Measurements from ENCODE around the gene SLC12A7.
"Not testable (repeated sequence)": the region's sequence is repeated elsewhere in the genome, so short reads cannot be mapped to it uniquely, and the experiment has no call there.

The SLC12A7 gene

DNA sequence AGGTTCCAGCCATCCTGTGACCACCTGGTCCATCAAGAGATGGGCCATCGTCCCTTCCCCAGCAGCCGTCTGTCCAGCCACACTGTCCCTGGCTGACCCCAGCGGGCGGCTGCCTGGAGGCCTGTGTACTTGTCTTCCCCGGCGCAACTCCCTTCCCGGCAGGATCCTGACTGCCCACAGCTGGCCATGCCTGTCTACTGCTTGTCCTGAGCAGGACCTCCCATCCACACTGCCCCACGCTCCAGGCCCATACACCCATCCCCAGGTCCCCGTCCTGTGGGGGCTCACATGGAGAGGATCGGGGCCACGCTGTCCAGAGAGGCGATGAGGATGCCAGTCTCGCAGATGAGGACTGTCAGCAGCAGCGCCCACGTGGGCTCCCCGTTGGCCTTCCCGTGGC is 35.5 kb downstream of the SLC12A7 start:
- no peak for DNase-seq

- no peak for DNase-seq
Measured at GRCh38 chr5:1075931-1076330, 35.9 kb downstream of the SLC12A7 start.

DNA sequence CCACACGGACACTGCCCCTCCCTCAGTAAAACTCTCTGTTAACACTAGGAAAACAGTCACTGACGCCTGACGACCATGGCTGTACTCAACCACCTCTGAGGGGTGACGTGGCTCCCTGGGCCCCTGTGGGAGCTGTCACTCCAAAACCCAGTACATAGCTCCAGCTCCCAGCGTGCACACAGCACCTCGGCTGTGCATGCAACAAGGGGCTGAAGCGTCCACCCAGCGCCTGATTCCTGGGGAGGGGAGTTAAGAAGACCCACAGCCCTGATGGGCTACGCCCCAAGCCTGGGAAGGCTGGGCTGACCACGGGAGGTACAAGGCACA is 36.3 kb downstream of the SLC12A7 start:
- DNase-seq = no peak

- no peak for DNase-seq
Measured at GRCh38 chr5:1074816-1075554, 36.9 kb downstream of the SLC12A7 start.

DNA sequence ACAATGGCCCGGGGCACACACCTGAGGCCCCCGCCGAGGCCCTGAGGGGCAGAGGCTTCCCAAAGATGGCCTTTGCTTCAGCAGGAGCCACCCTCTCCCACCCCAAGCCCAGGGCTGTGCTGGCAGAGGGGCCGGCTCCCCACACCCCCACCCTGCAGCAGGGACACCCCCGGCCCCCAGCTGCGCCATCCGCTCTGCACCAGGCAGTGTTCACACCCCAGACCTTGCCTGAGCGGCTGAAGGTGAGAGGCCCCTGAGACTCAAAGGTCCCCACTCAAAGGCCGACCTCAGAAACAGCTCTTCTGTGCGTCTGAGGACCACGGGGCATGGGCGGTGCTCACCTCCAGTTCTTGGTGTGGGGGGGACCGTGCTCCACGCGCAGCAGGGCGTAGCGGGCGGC is 37.6 kb downstream of the SLC12A7 start:
- no peak for DNase-seq

DNA sequence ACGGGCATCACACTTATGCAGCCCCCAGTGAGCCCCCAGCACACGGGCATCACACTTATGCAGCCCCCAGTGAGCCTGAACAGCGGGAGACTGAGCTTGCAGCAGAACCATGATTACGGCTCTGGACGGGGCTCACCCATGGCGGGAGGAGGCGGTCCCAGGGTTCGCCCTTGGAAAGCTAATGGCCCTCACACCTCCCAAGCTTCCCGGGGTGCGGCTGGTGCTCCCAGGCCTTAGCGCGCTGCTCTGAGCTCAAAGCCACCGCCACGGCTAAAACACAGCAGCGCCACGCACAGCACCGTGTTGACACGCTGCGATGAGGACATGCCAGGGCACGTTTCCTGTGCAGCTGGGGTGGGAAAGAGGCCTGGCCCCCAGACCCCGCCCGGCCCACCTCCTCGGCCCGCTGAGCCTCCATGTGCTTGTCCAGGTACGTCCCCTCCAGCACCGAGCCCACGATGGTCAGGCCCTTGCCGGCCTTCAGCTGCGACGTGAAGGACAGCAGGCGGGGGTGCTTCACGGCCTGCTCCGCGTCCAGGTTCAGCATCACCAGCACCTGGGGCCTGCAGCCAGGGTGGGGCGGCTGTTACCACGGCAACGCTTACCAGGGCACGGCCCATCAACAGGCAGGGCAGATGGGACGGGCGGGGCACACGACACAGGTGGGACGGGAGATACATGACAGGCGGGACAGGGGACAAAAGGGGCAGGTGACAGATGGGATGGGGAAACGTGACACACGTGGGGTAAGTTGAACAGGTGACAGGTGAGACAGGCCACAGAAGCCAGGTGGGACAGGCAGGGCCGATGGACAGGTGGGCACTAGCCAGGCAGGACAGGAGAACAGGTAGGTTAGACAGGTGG is 38.4 kb downstream of the SLC12A7 start:
- DNase-seq = no peak

DNA sequence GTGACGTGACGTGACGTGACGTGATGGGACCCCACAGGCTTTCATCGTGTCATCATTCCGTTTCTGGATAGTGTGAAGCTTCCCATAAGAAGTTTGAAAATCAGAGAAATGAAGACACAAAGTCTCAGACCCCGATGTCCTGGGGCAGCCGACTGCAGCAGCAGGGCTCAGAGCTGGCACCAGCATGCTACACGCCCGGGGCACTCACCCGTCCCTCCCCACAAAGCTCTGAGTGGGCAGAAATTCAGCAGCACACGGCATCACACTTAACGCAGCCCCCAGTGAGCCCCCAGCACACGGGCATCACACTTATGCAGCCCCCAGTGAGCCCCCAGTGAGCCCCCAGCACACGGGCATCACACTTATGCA is 42.2 kb downstream of the SLC12A7 start:
- DNase-seq = no peak

- DNase-seq = no peak
Measured at GRCh38 chr5:1068895-1069719, 42.8 kb downstream of the SLC12A7 start.

GRCh38 chr5:1068204-1068894 is 43.5 kb downstream of the SLC12A7 start:
- no peak for DNase-seq

- DNase-seq = no peak
Measured at GRCh38 chr5:1067141-1068121, 44.4 kb downstream of the SLC12A7 start.

- no peak for DNase-seq
Measured at GRCh38 chr5:1066676-1067075, 45.2 kb downstream of the SLC12A7 start.

GRCh38 chr5:1065891-1066650 is 45.8 kb downstream of the SLC12A7 start:
- no peak for DNase-seq

GRCh38 chr5:1065143-1065750 is 46.6 kb downstream of the SLC12A7 start:
- DNase-seq = no peak

DNA sequence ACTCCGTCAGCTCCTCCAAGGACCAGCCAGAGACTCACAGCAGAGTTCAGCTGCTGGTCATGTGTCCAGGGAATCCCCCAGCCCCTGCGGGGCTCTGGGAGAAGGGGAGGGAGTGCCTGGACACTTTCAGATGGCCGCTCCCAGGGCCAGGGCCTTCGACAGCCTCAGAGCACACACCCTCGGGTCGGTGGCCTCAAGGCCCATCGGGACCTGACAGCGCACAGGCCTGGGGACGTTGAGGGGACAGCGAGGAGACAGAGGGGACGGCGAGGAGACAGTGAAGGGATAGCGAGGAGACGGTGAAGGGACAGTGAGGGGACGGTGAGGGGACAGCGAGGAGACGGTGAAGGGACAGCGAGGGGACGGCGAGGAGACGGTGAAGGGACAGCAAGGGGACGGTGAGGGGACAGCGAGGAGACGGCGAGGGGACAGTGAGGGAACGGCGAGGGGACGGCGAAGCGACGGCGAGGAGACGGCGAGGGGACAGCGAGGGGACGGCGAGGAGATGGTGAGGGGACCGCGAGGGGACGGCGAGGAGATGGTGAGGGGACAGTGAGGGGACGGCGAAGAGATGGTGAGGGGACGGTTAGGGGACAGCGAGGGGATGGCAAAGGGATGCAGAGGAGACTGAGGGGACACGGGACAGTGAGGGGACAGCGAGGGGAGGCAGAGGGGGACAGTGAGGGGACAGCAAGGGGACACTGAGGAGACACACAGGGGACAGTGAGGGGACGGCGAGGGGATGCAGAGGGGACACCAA is 47.3 kb downstream of the SLC12A7 start:
- no peak for DNase-seq

- no peak for DNase-seq
Measured at GRCh38 chr5:1063661-1064382, 48.0 kb downstream of the SLC12A7 start.

DNA sequence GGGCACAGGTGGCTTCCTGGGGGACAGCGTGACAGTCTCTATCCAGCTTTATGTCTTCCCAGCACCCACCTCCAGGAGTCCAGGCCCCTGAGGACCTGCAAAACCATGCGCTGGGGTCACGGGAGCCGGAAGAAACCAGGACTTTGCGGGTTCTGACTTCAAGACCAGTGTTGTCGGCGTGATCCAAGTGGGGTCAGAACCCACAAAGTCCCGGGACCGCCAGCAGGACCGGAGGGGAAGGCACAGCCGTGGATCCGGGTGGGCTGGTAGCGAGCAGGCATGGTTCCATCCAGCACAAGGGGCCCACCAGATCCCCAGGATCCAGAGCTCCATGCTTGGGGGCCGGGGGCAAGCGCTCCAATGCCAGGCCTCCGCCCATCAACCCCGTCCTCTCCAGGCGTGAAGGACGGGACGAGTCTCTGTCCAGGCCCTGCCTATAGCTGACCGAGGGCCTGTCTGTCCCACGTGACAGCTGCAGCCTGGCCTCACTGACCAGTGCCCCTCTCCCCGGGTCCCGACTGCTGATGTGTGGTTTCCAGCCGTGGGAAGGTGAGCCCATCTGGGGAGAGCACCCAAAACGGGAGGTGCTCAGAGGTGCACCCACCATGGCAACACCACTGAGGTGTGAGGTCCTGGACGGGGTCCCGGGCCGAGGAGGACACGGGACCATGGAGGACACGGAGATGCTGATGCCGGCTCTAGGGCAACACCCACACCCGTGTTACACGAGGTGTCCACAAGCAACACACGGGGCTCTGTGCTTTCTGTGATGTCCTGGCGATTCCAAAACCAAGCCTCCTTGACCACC is 48.9 kb downstream of the SLC12A7 start:
- DNase-seq = no peak

- DNase-seq = no peak
Measured at GRCh38 chr5:1061916-1062315, 49.9 kb downstream of the SLC12A7 start.

DNA sequence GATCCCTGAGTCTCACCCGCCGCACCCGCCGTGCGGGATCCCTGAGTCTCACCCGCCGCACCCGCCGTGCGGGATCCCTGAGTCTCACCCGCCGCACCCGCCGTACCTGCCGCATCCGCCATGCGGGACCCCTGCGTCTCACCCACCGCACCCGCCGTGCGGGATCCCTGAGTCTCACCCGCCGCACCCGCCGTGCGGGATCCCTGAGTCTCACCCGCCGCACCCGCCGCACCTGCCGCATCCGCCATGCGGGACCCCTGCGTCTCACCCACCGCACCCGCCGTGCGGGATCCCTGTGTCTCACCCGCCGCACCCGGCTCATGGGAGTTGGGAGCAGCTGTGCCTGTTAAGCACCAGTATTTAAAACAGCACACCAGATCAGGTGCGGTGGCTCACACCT is 50.6 kb downstream of the SLC12A7 start:
- DNase-seq = not testable (repeated sequence)
